Neural progenitor cell (in vitro differentiated cells): ENCODE results near the gene PLA2R1. TPM values are rescaled to one million over a fixed set of nuclear protein-coding genes. Genes with fewer than 3 reads are reported as not detected.

Source experiments
- DNase-seq: peaks from one replicate; pipeline ENCODE4 v3.0.0-alpha.2; 2016; ENCODE audit warnings: low spot score
- H2AFZ ChIP-seq: fragments of 200-600 bp; sonication (generic); replicated peaks from 2 replicates; pipeline ENCODE4 v1.6.1; 2016; ENCODE audit warnings: antibody characterized with exemption
- H3F3A ChIP-seq: fragments of 200-600 bp; sonication (generic); 2 replicates; pipeline ENCODE4 v1.6.1; 2016; ENCODE audit warnings: antibody characterized with exemption, low read depth
- H3K27ac ChIP-seq: fragments of 200-600 bp; sonication (generic); 2 replicates; pipeline ENCODE4 v1.5.1; 2016; ENCODE audit warnings: mild to moderate bottlenecking
- H3K27me3 ChIP-seq: fragments of 200-600 bp; sonication (generic); 2 replicates; pipeline ENCODE4 v1.6.1; 2016; ENCODE audit warnings: mild to moderate bottlenecking, moderate library complexity
- H3K36me3 ChIP-seq: fragments of 200-600 bp; sonication (generic); 2 replicates; pipeline ENCODE4 v1.5.1; 2016
- H3K4me1 ChIP-seq: fragments of 200-600 bp; sonication (generic); 2 replicates; pipeline ENCODE4 v1.6.1; 2016; ENCODE audit warnings: mixed run types
- H3K4me2 ChIP-seq: fragments of 200-600 bp; sonication (generic); 2 replicates; pipeline ENCODE4 v1.6.1; 2016
- H3K4me3 ChIP-seq: fragments of 200-600 bp; sonication (generic); 2 replicates; pipeline ENCODE4 v1.5.1; 2016
- H3K79me2 ChIP-seq: fragments of 200-600 bp; sonication (generic); 2 replicates; pipeline ENCODE4 v1.6.1; 2016; ENCODE audit warnings: low read depth
- H3K9ac ChIP-seq: fragments of 200-600 bp; sonication (generic); 2 replicates; pipeline ENCODE4 v1.6.1; 2016
- H3K9me3 ChIP-seq: fragments of 200-600 bp; sonication (generic); 2 replicates; pipeline ENCODE4 v1.5.1; 2016; ENCODE audit warnings: low read depth
- H4K20me1 ChIP-seq: fragments of 200-600 bp; sonication (generic); 2 replicates; pipeline ENCODE4 v1.6.1; 2016; ENCODE audit warnings: low read depth
- H3K27ac Mint-ChIP-seq: 3 replicates; pipeline ENCODE4 v1.8.0; 2021; ENCODE audit warnings: mixed read lengths
- H3K27me3 Mint-ChIP-seq: 2 replicates; pipeline ENCODE4 v1.8.0; 2022; ENCODE audit warnings: low read depth, mild to moderate bottlenecking, inconsistent platforms, moderate library complexity, mixed read lengths; ENCODE audit not compliant: insufficient read depth
- H3K36me3 Mint-ChIP-seq: 3 replicates; pipeline ENCODE4 v1.8.0; 2021; ENCODE audit warnings: mixed read lengths
- H3K4me1 Mint-ChIP-seq: 3 replicates; pipeline ENCODE4 v1.8.0; 2021; ENCODE audit warnings: mixed read lengths
- H3K4me3 Mint-ChIP-seq: 3 replicates; pipeline ENCODE4 v1.8.0; 2021; ENCODE audit warnings: mild to moderate bottlenecking, moderate library complexity, mixed read lengths
- H3K9me3 Mint-ChIP-seq: 3 replicates; pipeline ENCODE4 v1.8.0; 2020; ENCODE audit warnings: mixed read lengths
- CTCF ChIP-seq: fragments of 200-600 bp; sonication (generic); IDR thresholded peaks from 2 replicates; pipeline ENCODE4 v1.5.1; 2017; ENCODE audit warnings: antibody characterized with exemption, mild to moderate bottlenecking
- EZH2 ChIP-seq: fragments of 200-600 bp; sonication (generic); IDR thresholded peaks from 2 replicates; pipeline ENCODE4 v1.6.1; 2017; ENCODE audit warnings: antibody characterized with exemption, mild to moderate bottlenecking, moderate library complexity
- EZH2phosphoT487 ChIP-seq: fragments of 200-600 bp; sonication (generic); IDR thresholded peaks from 2 replicates; pipeline ENCODE4 v1.6.1; 2017; ENCODE audit warnings: antibody characterized with exemption
- total RNA-seq: library from RNA; depleted of rRNA; stranded (reverse); fragments of >200 nt; gene quantifications from 2 replicates; pipeline ENCODE4 v1.2.3, GENCODE V29; 2015; ENCODE audit warnings: low replicate concordance

Gene PLA2R1
- total RNA-seq, 1 donor from 2014 or later = 0.45 TPM

DNA sequence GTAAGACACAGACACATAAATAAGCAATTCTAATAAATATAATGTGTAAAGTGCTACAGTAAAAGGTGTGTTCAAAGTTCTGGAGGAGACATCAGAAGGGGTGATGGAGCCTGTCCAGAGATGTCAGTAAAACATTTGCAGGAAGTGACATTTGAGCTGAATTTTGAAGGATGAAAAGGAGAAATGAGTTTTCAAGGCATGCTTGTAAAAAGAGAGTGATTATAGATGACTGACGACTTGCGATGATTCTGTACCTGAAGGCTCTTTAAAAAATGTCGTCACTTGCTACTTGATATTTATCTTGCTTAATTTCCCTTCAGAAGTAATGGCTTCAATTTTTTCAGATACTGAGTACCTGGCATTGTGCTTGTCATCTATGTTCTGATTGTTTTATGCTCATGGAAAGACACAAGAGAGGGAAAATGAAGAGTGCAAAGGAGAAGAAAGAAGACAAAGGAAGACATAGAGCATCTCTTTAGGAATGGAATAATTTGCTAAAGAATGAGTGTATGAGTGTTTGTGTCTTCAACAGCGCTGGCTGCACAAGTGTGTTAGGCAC is 73.9 kb downstream of the PLA2R1 start:
- H3K27ac Mint-ChIP-seq = no peak overlapping the region

GRCh38 chr2:159987181-159987580 is 75.2 kb downstream of the PLA2R1 start:
- H3K9ac ChIP-seq = no peak overlapping the region
- H3F3A ChIP-seq = no peaks in the 10 kb centered on the region
- H3K27ac ChIP-seq = no peak overlapping the region
- Mint-ChIP-seq H3K27me3 (no peaks in the 10 kb centered on the region), H3K4me3 (no peak overlapping the region), H3K9me3 (no peaks in the 10 kb centered on the region), H3K4me1 (peaks cover 10% of the 10 kb centered on the region), H3K27ac (no peak overlapping the region), H3K36me3 (no peaks in the 10 kb centered on the region)
- peaks cover 8% of the 10 kb centered on the region for H3K4me1 ChIP-seq
- no peaks in the 10 kb centered on the region for H3K36me3 ChIP-seq
- H3K79me2 ChIP-seq = no peaks in the 10 kb centered on the region
- H3K4me3 ChIP-seq = no peak overlapping the region
- no peaks in the 10 kb centered on the region for H3K9me3 ChIP-seq
- no peak for TF ChIP-seq CTCF
- no peak for TF ChIP-seq EZH2
- no peak for TF ChIP-seq EZH2phosphoT487
- DNase-seq = no peak
- H3K4me2 ChIP-seq = no peak overlapping the region
- H4K20me1 ChIP-seq = no peaks in the 10 kb centered on the region
- H2AFZ ChIP-seq = no peak overlapping the region
- no peaks in the 10 kb centered on the region for H3K27me3 ChIP-seq

More for the DNA sequence above, 73.9 kb downstream of the PLA2R1 start:
- Histone ChIP-seq H3K9ac (no peak overlapping the region), H4K20me1 (no peaks in the 10 kb centered on the region), H3F3A (no peaks in the 10 kb centered on the region), H3K27ac (no peak overlapping the region), H3K4me2 (no peak overlapping the region), H3K27me3 (no peaks in the 10 kb centered on the region), H2AFZ (peak overlapping the region; percentile 68), H3K9me3 (no peaks in the 10 kb centered on the region), H3K4me3 (no peak overlapping the region), H3K36me3 (no peaks in the 10 kb centered on the region), H3K79me2 (no peaks in the 10 kb centered on the region), H3K4me1 (no peaks in the 10 kb centered on the region)
- H3K4me3 Mint-ChIP-seq = no peak overlapping the region
- H3K27me3 Mint-ChIP-seq = no peaks in the 10 kb centered on the region
- no peaks in the 10 kb centered on the region for H3K36me3 Mint-ChIP-seq
- TF ChIP-seq CTCF = no peak
- no peak for TF ChIP-seq EZH2phosphoT487
- TF ChIP-seq EZH2 = no peak
- no peaks in the 10 kb centered on the region for H3K4me1 Mint-ChIP-seq
- no peaks in the 10 kb centered on the region for H3K9me3 Mint-ChIP-seq
- no peak for DNase-seq

DNA sequence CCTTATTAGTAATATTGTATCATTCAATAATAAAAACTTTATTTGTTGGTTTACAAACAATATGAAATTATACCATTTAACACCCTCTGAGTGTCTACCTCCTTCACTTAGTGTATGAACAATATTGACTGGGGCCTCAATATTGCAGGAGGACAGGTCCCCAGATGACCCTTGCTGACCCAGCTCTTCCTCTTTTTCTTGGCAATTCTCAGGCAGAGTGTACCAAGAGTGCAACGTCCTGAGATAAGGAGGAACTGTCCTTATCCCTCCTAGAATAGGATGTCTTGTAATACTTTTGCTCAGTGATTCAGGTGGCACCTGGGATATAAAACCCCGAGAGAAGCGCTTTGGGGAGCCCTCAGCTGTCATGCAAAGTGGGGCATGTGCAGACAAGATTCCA is 76.8 kb downstream of the PLA2R1 start:
- H3K9me3 Mint-ChIP-seq = no peaks in the 10 kb centered on the region
- TF ChIP-seq CTCF = no peak
- TF ChIP-seq EZH2 = no peak
- no peak for TF ChIP-seq EZH2phosphoT487
- Histone ChIP-seq H3K36me3 (no peaks in the 10 kb centered on the region), H3K4me1 (peaks cover 8% of the 10 kb centered on the region), H4K20me1 (no peaks in the 10 kb centered on the region), H3K27me3 (no peaks in the 10 kb centered on the region), H3K4me2 (no peak overlapping the region), H3K79me2 (no peaks in the 10 kb centered on the region), H2AFZ (no peak overlapping the region), H3K4me3 (no peak overlapping the region), H3K9me3 (no peaks in the 10 kb centered on the region), H3K27ac (no peak overlapping the region), H3F3A (no peaks in the 10 kb centered on the region), H3K9ac (no peak overlapping the region)
- no peaks in the 10 kb centered on the region for H3K27me3 Mint-ChIP-seq
- peaks cover 14% of the 10 kb centered on the region for H3K4me1 Mint-ChIP-seq
- DNase-seq = no peak
- no peak overlapping the region for H3K4me3 Mint-ChIP-seq
- H3K36me3 Mint-ChIP-seq = no peaks in the 10 kb centered on the region
- H3K27ac Mint-ChIP-seq = no peak overlapping the region
